ENCODE results near the gene FBXO30. TPM values are rescaled to one million over a fixed set of nuclear protein-coding genes. Genes with fewer than 3 reads are reported as not detected.

Gene FBXO30
- total RNA-seq, 1 experiment from 2014 or later = 10.4 TPM

GRCh38 chr6:145836772-145837171, 22.2 kb upstream of the FBXO30 start:
- no peaks in the 10 kb centered on the region for H3K9me3 ChIP-seq (replicated peaks)
- no peak overlapping the region for H3K4me3 ChIP-seq
- H3K36me3 ChIP-seq = no peaks in the 10 kb centered on the region
- DNase-seq (ENCODE audit: low read depth in 1 of 2, low spot score in 2 of 2) = no peak
- H3K4me1 ChIP-seq (replicated peaks) = no peaks in the 10 kb centered on the region
- H3K27me3 ChIP-seq (replicated peaks) = no peaks in the 10 kb centered on the region
- H3K27ac ChIP-seq = no peak overlapping the region

DNA sequence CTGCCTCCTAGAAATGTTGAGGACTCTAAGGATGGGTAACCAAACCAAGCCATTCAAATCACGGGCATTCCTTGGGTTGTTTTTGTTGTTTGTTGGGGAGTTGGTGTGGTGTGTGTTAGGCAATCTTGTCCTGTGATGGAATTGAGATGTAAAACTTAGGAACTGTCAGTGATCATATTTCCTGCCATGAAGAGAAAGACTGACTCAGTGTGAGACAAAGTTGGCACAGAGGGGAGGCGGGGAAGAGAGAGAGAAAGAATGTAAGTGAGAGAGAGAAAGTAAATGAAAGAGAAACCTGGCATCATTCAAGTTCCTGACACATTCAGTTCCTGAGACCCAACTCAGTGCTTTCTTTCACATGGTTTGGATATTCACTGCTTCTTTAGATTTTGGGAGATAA, 21.6 kb upstream of the FBXO30 start:
- Histone ChIP-seq H3K36me3 (no peaks in the 10 kb centered on the region), H3K4me3 (no peak overlapping the region), H3K27ac (no peak overlapping the region), H3K9me3 (replicated peaks) (no peaks in the 10 kb centered on the region), H3K27me3 (replicated peaks) (no peaks in the 10 kb centered on the region), H3K4me1 (replicated peaks) (no peaks in the 10 kb centered on the region)
- DNase-seq (ENCODE audit: low read depth in 1 of 2, low spot score in 2 of 2) = no peak

GRCh38 chr6:145830612-145831011, 16.0 kb upstream of the FBXO30 start:
- Histone ChIP-seq H3K4me3 (no peak overlapping the region), H3K27me3 (replicated peaks) (no peaks in the 10 kb centered on the region), H3K4me1 (replicated peaks) (no peaks in the 10 kb centered on the region), H3K27ac (no peak overlapping the region), H3K9me3 (replicated peaks) (no peaks in the 10 kb centered on the region), H3K36me3 (no peaks in the 10 kb centered on the region)
- no peak for DNase-seq (ENCODE audit: low read depth in 1 of 2, low spot score in 2 of 2)

DNA sequence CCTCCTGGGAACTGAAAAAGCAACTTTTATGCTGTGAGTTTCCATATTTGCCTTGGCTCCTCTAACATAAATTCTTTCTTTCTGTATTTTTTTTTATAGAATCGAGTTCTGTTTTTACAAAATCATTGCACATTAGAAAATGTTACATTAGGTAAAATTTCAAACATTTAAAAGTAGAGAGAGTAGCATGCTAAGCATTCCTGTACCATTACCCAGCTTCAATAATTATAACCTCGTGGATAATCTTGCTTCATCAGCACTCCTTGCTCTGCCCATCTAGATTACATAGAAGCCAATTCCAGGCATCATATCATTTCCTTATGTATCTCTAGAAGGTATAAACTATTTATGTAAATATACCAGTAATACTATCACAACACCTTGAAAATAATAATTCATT, 15.4 kb upstream of the FBXO30 start:
- no peaks in the 10 kb centered on the region for H3K36me3 ChIP-seq
- no peaks in the 10 kb centered on the region for H3K27me3 ChIP-seq (replicated peaks)
- no peaks in the 10 kb centered on the region for H3K4me1 ChIP-seq (replicated peaks)
- no peak overlapping the region for H3K27ac ChIP-seq
- H3K9me3 ChIP-seq (replicated peaks) = no peaks in the 10 kb centered on the region
- no peak for DNase-seq (ENCODE audit: low read depth in 1 of 2, low spot score in 2 of 2)
- H3K4me3 ChIP-seq = no peak overlapping the region

GRCh38 chr6:145829102-145829501, 14.5 kb upstream of the FBXO30 start:
- H3K4me3 ChIP-seq = no peak overlapping the region

GRCh38 chr6:145824344-145824743, 9.7 kb upstream of the FBXO30 start:
- no peak overlapping the region for H3K27ac ChIP-seq
- no peak overlapping the region for H3K4me3 ChIP-seq
- H3K36me3 ChIP-seq = no peaks in the 10 kb centered on the region
- H3K4me1 ChIP-seq (replicated peaks) = peaks cover 11% of the 10 kb centered on the region
- no peaks in the 10 kb centered on the region for H3K27me3 ChIP-seq (replicated peaks)
- no peak for DNase-seq (ENCODE audit: low read depth in 1 of 2, low spot score in 2 of 2)
- no peaks in the 10 kb centered on the region; the same call in 1 of the 2 replicates for H3K9me3 ChIP-seq (replicated peaks)

More at GRCh38 chr6:145829102-145829501, 14.5 kb upstream of the FBXO30 start:
- H3K27ac ChIP-seq = no peak overlapping the region
- no peak for DNase-seq (ENCODE audit: low read depth in 1 of 2, low spot score in 2 of 2)
- H3K4me1 ChIP-seq (replicated peaks) = peaks cover under 1% of the 10 kb centered on the region; the same call in 1 of the 2 replicates
- no peaks in the 10 kb centered on the region for H3K36me3 ChIP-seq
- no peaks in the 10 kb centered on the region; the same call in 1 of the 2 replicates for H3K9me3 ChIP-seq (replicated peaks)
- no peaks in the 10 kb centered on the region for H3K27me3 ChIP-seq (replicated peaks)

DNA sequence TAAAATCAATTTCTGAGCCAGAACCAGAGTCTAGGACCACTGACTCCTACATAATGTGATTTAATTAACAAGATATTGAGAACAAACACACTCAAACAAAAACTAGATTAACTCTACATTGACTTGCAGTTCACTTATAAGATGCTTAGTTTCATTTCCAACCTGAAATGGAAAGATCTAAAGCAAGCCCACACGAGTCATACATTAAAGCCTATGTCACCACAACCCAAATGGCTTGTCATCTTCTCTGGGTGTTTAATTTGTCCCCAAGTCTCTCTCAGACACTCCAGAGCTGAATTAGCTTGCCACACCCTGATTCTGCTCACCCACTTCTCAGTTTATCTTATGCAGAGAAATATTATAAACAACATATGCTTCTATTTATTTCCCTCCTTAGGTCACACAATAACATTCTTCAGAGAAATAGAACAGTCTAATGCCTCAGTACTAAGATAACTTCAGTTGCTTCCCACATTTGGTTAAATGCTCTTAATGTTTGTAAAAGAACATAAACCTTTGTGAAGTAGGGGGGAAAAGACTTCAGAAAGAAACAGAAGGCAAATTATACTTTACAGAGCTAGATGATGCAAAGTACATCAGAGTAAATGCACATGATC, 8.8 kb upstream of the FBXO30 start:
- Histone ChIP-seq H3K36me3 (no peaks in the 10 kb centered on the region), H3K27me3 (replicated peaks) (no peaks in the 10 kb centered on the region), H3K9me3 (replicated peaks) (no peaks in the 10 kb centered on the region; the same call in 1 of the 2 replicates), H3K4me1 (replicated peaks) (peaks cover 11% of the 10 kb centered on the region), H3K27ac (no peak overlapping the region), H3K4me3 (no peak overlapping the region)
- peak in 1 of 2 experiments; percentile 21 for DNase-seq (ENCODE audit: low read depth in 1 of 2, low spot score in 2 of 2)

DNA sequence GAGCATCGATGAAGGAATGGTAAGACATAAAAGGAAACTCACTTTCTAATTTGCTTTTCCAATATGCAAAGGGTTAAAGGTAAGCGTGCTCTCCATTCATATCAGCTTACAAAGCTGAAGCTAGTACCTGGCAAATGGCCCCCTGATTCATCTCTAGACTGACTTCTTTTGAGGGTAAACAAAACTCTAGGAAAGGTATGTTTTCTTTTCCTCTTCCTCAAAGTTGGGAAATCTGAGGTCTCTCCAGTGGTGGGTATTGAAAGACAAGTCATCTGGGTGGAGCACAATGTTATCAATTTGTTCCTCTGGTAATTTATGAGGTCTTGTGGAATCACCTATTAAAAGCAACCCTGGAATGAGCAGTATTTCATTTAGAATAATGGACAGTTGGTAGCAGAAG, 7.9 kb upstream of the FBXO30 start:
- Histone ChIP-seq H3K36me3 (no peaks in the 10 kb centered on the region), H3K4me1 (replicated peaks) (peaks cover 11% of the 10 kb centered on the region), H3K4me3 (no peak overlapping the region), H3K9me3 (replicated peaks) (no peaks in the 10 kb centered on the region; the same call in 1 of the 2 replicates), H3K27ac (no peak overlapping the region), H3K27me3 (replicated peaks) (no peaks in the 10 kb centered on the region)
- DNase-seq (ENCODE audit: low read depth in 1 of 2, low spot score in 2 of 2) = no peak

DNA sequence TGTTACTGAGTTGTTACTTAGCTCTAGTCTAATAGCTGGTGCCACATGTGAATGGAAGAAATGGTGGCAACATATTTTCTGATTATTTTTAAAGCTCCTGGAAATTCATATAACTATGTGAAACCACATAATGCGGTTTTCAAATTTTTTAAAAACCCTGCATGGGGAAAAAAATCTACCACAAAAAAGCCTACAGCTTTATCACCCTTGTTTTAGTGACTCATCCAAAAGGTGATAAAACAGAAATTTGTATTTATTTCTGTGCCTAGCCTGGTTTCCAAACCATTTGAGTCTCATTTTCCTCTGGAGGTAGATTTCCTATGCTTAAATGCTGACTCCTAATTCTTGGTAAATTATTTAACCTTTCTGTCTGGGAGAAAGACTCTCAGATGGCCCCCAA, 5.4 kb upstream of the FBXO30 start:
- DNase-seq (ENCODE audit: low read depth in 1 of 2, low spot score in 2 of 2) = no peak
- no peak overlapping the region for H3K27ac ChIP-seq
- no peaks in the 10 kb centered on the region for H3K27me3 ChIP-seq (replicated peaks)
- H3K4me1 ChIP-seq (replicated peaks) = peaks cover 18% of the 10 kb centered on the region
- H3K36me3 ChIP-seq = no peaks in the 10 kb centered on the region
- H3K9me3 ChIP-seq (replicated peaks) = no peaks in the 10 kb centered on the region; the same call in 1 of the 2 replicates
- H3K4me3 ChIP-seq = no peak overlapping the region

- Histone ChIP-seq H3K9me3 (replicated peaks) (no peaks in the 10 kb centered on the region), H3K27ac (no peak overlapping the region), H3K36me3 (peaks cover 6% of the 10 kb centered on the region; the same call in 1 of the 2 replicates), H3K4me1 (replicated peaks) (peaks cover 15% of the 10 kb centered on the region), H3K27me3 (replicated peaks) (no peaks in the 10 kb centered on the region), H3K4me3 (no peak overlapping the region)
- DNase-seq (ENCODE audit: low read depth in 1 of 2, low spot score in 2 of 2) = no peak
Observed at GRCh38 chr6:145818796-145819195, 4.2 kb upstream of the FBXO30 start.

- H3K9me3 ChIP-seq (replicated peaks) = no peaks in the 10 kb centered on the region
- no peak overlapping the region for H3K27ac ChIP-seq
- H3K4me1 ChIP-seq (replicated peaks) = peaks cover 11% of the 10 kb centered on the region
- H3K27me3 ChIP-seq (replicated peaks) = no peaks in the 10 kb centered on the region
- no peak for DNase-seq (ENCODE audit: low read depth in 1 of 2, low spot score in 2 of 2)
- H3K36me3 ChIP-seq = peaks cover 6% of the 10 kb centered on the region; the same call in 1 of the 2 replicates
- no peak overlapping the region for H3K4me3 ChIP-seq
Observed at GRCh38 chr6:145816392-145816791, 1.8 kb upstream of the FBXO30 start.

- peak; percentile 13 to 49 for DNase-seq (ENCODE audit: low read depth in 1 of 2, low spot score in 2 of 2)
- peaks cover 6% of the 10 kb centered on the region; the same call in 1 of the 2 replicates for H3K36me3 ChIP-seq
- no peaks in the 10 kb centered on the region for H3K27me3 ChIP-seq (replicated peaks)
- H3K4me1 ChIP-seq (replicated peaks) = peaks cover 11% of the 10 kb centered on the region
- no peaks in the 10 kb centered on the region for H3K9me3 ChIP-seq (replicated peaks)
- peak overlapping the region; percentile 81 for H3K27ac ChIP-seq
- peak overlapping the region; percentile 91 for H3K4me3 ChIP-seq
Observed at GRCh38 chr6:145815309-145816274, 997 bp upstream of the FBXO30 start.

- Histone ChIP-seq H3K4me1 (replicated peaks) (peaks cover 11% of the 10 kb centered on the region), H3K27me3 (replicated peaks) (no peaks in the 10 kb centered on the region), H3K27ac (peak overlapping the region; percentile 81), H3K36me3 (peaks cover 12% of the 10 kb centered on the region; the same call in 1 of the 2 replicates), H3K4me3 (peak overlapping the region; percentile 91), H3K9me3 (replicated peaks) (no peaks in the 10 kb centered on the region)
- DNase-seq (ENCODE audit: low read depth in 1 of 2, low spot score in 2 of 2) = peak; percentile 43 to 74
Observed at GRCh38 chr6:145814035-145814500, 527 bp downstream of the FBXO30 start.
